OCI-LY7 (cell line): ENCODE results near the gene HBG2.
"Not testable (repeated sequence)": the region's sequence is repeated elsewhere in the genome, so short reads cannot be mapped to it uniquely, and the experiment has no call there.

Source experiments
- CTCF ChIP-seq: fragments of 200-600 bp; sonication (generic); conservative IDR thresholded peaks from 2 replicates; pipeline ENCODE4 v1.5.1; 2014; ENCODE audit warnings: mild to moderate bottlenecking, antibody characterized with exemption, low read length, moderate library complexity, mixed read lengths
- EZH2phosphoT487 ChIP-seq: fragments of 200-600 bp; sonication (generic); IDR thresholded peaks from 2 replicates; pipeline ENCODE4 v1.6.1; 2018; ENCODE audit warnings: low read depth, borderline replicate concordance, mild to moderate bottlenecking, mixed run types, antibody characterized with exemption, low read length, moderate library complexity, mixed read lengths

GRCh38 chr11:5294342-5294995 lies 39.9 kb upstream of the HBG2 start:
- not testable (repeated sequence) for TF ChIP-seq CTCF, EZH2phosphoT487
